Smooth muscle cell (in vitro differentiated cells): ENCODE data around the gene HES3. TPM values are rescaled to one million over a fixed set of nuclear protein-coding genes. Genes with fewer than 3 reads are reported as not detected.

Source experiments
- DNase-seq: peaks from one replicate; lab custom pipeline; 2025; ENCODE audit not compliant: unreplicated experiment; lab: John Stamatoyannopoulos, UW
- H2AFZ ChIP-seq: fragments of 200-600 bp; sonication (generic); 2 replicates; pipeline ENCODE4 v1.6.0; 2016; ENCODE audit warnings: antibody characterized with exemption, low read depth, mild to moderate bottlenecking
- H3F3A ChIP-seq: fragments of 200-600 bp; sonication (generic); 2 replicates; pipeline ENCODE4 v1.6.0; 2017; ENCODE audit warnings: antibody characterized with exemption, low read depth
- H3K27ac ChIP-seq: fragments of 200-600 bp; sonication (generic); 2 replicates; pipeline ENCODE4 v1.5.1; 2016; ENCODE audit warnings: low read depth, mild to moderate bottlenecking
- H3K27me3 ChIP-seq: fragments of 200-600 bp; sonication (generic); 2 replicates; pipeline ENCODE4 v1.6.1; 2016; ENCODE audit warnings: low read depth, mild to moderate bottlenecking
- H3K36me3 ChIP-seq: fragments of 200-600 bp; sonication (generic); 2 replicates; pipeline ENCODE4 v1.5.1; 2016; ENCODE audit warnings: low read depth
- H3K4me1 ChIP-seq: fragments of 200-600 bp; sonication (generic); 2 replicates; pipeline ENCODE4 v1.5.1; 2016; ENCODE audit warnings: low read depth
- H3K4me2 ChIP-seq: fragments of 200-600 bp; sonication (generic); 2 replicates; pipeline ENCODE4 v1.6.0; 2016; ENCODE audit warnings: mild to moderate bottlenecking
- H3K4me3 ChIP-seq: fragments of 200-600 bp; sonication (generic); 2 replicates; pipeline ENCODE4 v1.5.1; 2016; ENCODE audit warnings: mild to moderate bottlenecking
- H3K79me2 ChIP-seq: fragments of 200-600 bp; sonication (generic); 2 replicates; pipeline ENCODE4 v1.6.0; 2016; ENCODE audit warnings: low read depth, mild to moderate bottlenecking
- H3K9ac ChIP-seq: fragments of 200-600 bp; sonication (generic); 2 replicates; pipeline ENCODE4 v1.6.0; 2016; ENCODE audit warnings: low read depth
- H3K9me3 ChIP-seq: fragments of 200-600 bp; sonication (generic); replicated peaks from 2 replicates; pipeline ENCODE4 v1.5.1; 2016; ENCODE audit warnings: low read depth
- H4K20me1 ChIP-seq: fragments of 200-600 bp; sonication (generic); 2 replicates; pipeline ENCODE4 v1.6.0; 2016; ENCODE audit warnings: low read depth
- CTCF ChIP-seq: fragments of 200-600 bp; sonication (generic); IDR thresholded peaks from 2 replicates; pipeline ENCODE4 v1.5.1; 2017; ENCODE audit warnings: borderline replicate concordance, mild to moderate bottlenecking, antibody characterized with exemption; ENCODE audit not compliant: insufficient read depth, poor library complexity, severe bottlenecking
- WGBS: methylation state at CpG from one replicate; pipeline ENCODE4 v1.1.7; 2016; ENCODE audit warnings: low lambda C conversion rate; 5-methylcytosine and 5-hydroxymethylcytosine counted together
- polyA plus RNA-seq: library from polyadenylated mRNA; unstranded; fragments of >200 nt; fragmentation: Nextera tagmentation; extraction: Ambion mirVana; gene quantifications from 2 replicates; pipeline ENCODE4 v1.2.1, GENCODE V29; 2016
- total RNA-seq: library from RNA; depleted of rRNA; stranded (reverse); fragments of >200 nt; gene quantifications from 2 replicates; pipeline ENCODE4 v1.2.3, GENCODE V29; 2014

Gene HES3
- total and polyA plus RNA-seq, 2 experiments from 2014 or later, result not detected

- no peak for TF ChIP-seq CTCF
- no peaks in the 10 kb centered on the region for H3F3A ChIP-seq
- H3K4me3 ChIP-seq, result no peak overlapping the region
- peaks cover 1% of the 10 kb centered on the region for H4K20me1 ChIP-seq
- no peak overlapping the region for H3K9ac ChIP-seq
- H3K79me2 ChIP-seq, result no peaks in the 10 kb centered on the region
- no peak overlapping the region for H3K27ac ChIP-seq
- 88% methylated on average over 12 of the region's 12 CpGs for WGBS
- no peaks in the 10 kb centered on the region for H3K9me3 ChIP-seq
- H3K36me3 ChIP-seq, result no peaks in the 10 kb centered on the region
- H3K4me2 ChIP-seq, result no peak overlapping the region
- no peak for DNase-seq
- no peak overlapping the region for H2AFZ ChIP-seq
- peaks cover 1% of the 10 kb centered on the region for H3K4me1 ChIP-seq
- no peaks in the 10 kb centered on the region for H3K27me3 ChIP-seq
Measured at GRCh38 chr1:6267686-6268322, 23.8 kb downstream of the HES3 start.

DNA sequence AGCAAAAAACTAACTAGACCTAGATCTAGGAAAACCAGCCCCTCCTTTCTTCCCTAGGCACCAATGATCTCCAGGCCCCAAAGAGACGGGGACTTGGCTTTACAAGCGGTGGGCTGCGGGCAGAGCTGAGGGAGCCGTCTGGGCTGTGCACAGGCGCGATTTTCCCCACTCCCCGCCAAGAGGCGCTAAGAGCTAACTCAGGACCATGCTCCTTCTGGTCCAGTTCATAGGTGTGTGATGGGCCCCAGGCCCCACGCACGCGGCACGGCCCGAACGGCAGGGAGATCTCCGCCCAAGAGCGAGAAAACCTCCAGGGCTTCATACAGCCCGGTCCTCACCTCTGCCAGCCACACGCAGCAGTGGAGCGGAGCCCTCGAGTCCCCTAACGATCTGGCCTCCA lies 24.4 kb downstream of the HES3 start:
- no peak for DNase-seq
- H3K27ac ChIP-seq, result no peak overlapping the region
- H3K9ac ChIP-seq, result no peak overlapping the region
- 72% methylated on average over 21 of the region's 21 CpGs for WGBS
- peaks cover 3% of the 10 kb centered on the region for H4K20me1 ChIP-seq
- no peak overlapping the region for H2AFZ ChIP-seq
- no peaks in the 10 kb centered on the region for H3K79me2 ChIP-seq
- no peaks in the 10 kb centered on the region for H3K36me3 ChIP-seq
- no peak for TF ChIP-seq CTCF
- H3K4me3 ChIP-seq, result no peak overlapping the region
- H3F3A ChIP-seq, result no peaks in the 10 kb centered on the region
- H3K4me1 ChIP-seq, result peaks cover 6% of the 10 kb centered on the region
- H3K27me3 ChIP-seq, result no peaks in the 10 kb centered on the region
- H3K4me2 ChIP-seq, result no peak overlapping the region
- H3K9me3 ChIP-seq, result no peaks in the 10 kb centered on the region

- Histone ChIP-seq H3K4me3 (no peak overlapping the region), H3K27ac (no peak overlapping the region), H4K20me1 (peaks cover 3% of the 10 kb centered on the region), H3K36me3 (no peaks in the 10 kb centered on the region), H3K9me3 (no peaks in the 10 kb centered on the region), H3F3A (no peaks in the 10 kb centered on the region), H3K9ac (no peak overlapping the region), H3K79me2 (no peaks in the 10 kb centered on the region), H2AFZ (no peak overlapping the region), H3K4me1 (peaks cover 9% of the 10 kb centered on the region), H3K4me2 (no peak overlapping the region), H3K27me3 (no peaks in the 10 kb centered on the region)
- WGBS, result 93% methylated on average over 14 of the region's 14 CpGs
- TF ChIP-seq CTCF, result no peak
- no peak for DNase-seq
Measured at GRCh38 chr1:6269296-6269695, 25.3 kb downstream of the HES3 start.
